Measurements from ENCODE around the gene EGFL7. TPM values are rescaled to one million over a fixed set of nuclear protein-coding genes. Genes with fewer than 3 reads are reported as not detected.

The EGFL7 gene
- total RNA-seq, 1 donor from 2014 or later = 6.0 TPM

DNA sequence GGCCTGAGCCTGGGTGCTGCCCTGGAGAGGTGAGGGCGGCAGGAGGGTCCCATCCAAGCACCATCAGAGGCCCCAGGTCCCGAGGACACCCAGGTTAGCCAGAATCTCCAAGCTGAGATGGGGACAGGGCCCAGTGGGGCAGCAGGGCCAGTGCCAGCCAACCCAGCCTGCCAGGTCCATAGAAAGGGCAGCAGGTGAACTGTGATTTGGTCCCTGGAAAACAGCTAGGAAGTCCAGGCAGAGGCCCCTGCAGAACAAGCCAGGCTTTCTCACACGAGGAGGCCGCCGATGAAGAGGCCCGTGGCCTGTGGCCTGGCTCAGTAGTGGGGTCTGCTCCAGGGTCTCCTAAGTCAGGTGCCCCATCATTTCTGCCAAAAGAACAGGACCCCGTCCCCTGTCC, 22.5 kb downstream of the EGFL7 start:
- no peak for DNase-seq (ENCODE audit: low read depth)

DNA sequence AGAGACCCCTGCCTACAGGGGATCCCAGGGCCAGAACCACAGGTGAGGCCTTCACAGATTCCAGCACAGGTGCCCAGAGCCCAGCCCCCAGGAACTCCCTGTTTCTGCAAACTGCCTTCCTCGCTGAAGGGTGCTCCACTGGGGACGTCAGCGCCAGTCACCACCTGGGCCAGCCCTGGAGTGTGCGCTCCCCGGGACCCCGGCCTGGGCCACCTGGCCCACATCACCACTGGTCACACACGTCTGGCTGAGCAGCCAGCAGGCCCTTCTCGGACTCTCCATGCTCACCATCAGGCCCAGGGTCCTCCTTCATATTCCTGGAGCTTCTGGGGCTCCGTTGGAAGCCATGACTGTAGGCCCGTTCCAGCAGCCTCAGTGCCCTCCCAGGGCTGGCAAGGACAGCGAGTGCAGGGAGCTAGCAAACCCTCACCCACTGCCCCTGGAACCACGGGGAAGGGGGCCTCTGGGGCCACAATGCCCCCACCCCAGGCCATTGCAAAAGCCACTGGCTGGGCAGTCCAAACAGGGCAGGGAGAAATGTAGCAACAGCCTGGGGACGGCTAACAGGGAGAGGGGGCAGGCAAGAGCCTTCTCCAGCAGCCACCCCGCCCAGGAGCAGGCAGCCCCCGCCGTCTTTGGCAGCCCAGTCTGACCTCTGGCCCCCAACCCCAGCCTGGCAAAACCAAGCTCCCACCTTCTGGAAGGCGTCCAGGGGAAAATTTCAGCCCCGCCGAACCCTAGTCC, 23.2 kb downstream of the EGFL7 start:
- DNase-seq (ENCODE audit: low read depth) = no peak

DNA sequence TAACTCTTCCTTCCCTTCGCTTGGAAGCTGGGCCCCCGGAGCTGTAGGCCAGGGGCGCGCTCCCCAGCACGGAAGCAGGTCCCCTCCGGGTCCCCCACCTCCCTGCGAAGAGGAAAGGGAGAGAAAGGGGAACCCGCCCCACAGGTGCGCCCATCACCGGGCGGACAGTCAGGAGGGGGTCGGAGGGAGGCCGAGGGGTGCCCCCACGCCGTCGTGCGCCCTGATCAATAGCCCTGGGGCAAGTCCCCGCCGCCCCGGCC, 23.7 kb downstream of the EGFL7 start:
- DNase-seq (ENCODE audit: low read depth) = no peak

DNA sequence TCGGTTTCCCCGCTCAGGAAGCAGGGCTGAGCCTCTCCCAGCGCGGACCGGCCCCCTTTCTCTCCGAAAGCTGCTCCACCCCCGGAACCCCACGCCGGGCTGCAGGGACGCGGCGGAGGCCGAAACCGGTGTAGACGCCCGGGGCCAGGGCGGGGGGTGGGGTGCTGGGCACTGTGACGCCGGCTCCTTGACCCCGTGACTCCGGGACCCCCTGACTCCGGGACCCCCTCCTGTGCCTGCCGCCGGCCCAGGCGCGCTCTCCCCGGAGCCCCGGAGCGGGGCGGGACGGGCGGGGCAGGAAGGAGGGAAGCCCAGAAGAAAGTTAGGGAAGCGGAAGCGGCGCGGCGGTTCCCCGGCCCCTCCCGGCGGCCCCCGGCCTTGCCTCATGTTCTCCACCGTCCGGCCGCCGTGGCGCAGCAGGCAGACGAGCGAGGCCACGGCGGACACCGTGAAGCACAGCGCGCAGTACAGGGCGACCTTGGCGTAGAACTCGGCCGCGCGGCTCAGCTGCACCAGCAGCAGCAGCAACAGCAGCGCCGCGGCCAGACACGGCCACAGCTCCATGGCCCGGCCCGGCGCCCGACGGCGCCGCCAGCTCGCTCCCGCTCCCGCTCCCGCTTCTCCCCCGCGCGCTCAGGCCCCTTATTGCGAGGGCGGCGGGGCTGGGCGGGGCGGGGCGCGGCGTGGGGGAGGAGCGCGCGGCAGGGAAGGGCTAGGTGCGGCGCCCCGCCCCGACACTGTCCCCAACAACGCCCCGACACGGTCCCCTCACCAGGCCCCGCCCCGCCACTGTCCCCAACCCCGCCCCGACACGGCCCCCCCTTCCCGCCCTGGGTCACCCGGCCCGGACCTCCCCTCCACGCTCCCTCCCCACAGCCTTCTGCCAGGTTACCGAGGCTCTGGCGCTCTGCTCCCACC, 24.3 kb downstream of the EGFL7 start, which contains the start of gene AGPAT2:
TSS of gene AGPAT2 (minus strand) at position 664 of the 918 bp plus-strand sequence. CDS start at position 564, 100 bp downstream.
- peak; percentile 56 for DNase-seq (ENCODE audit: low read depth)

DNA sequence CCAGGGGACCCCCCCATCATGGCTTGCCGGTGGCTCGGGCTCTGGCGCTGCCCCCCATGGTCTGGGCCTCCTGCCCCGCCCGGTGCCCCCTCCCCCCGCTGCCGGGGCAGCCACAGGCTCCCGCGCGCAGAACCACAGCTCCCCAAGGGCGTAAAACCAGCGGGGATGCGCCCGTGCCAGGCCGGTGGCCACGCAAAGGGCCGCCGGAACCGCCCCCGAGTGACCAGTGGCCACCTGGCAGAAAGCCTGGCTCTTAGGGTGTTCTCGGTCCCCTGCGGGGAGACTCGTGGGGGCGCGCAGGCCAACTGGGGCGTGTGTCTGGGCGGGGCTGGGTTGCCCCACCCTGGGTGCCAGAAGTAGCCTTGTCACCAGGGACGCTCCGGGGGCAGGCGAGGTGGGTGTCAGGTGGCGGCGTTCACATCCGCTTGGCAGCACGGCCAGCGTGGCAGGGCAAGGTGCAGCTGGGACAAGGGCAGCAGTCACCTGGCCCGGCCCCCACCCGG, 25.1 kb downstream of the EGFL7 start:
- DNase-seq (ENCODE audit: low read depth) = peak; percentile 34

DNA sequence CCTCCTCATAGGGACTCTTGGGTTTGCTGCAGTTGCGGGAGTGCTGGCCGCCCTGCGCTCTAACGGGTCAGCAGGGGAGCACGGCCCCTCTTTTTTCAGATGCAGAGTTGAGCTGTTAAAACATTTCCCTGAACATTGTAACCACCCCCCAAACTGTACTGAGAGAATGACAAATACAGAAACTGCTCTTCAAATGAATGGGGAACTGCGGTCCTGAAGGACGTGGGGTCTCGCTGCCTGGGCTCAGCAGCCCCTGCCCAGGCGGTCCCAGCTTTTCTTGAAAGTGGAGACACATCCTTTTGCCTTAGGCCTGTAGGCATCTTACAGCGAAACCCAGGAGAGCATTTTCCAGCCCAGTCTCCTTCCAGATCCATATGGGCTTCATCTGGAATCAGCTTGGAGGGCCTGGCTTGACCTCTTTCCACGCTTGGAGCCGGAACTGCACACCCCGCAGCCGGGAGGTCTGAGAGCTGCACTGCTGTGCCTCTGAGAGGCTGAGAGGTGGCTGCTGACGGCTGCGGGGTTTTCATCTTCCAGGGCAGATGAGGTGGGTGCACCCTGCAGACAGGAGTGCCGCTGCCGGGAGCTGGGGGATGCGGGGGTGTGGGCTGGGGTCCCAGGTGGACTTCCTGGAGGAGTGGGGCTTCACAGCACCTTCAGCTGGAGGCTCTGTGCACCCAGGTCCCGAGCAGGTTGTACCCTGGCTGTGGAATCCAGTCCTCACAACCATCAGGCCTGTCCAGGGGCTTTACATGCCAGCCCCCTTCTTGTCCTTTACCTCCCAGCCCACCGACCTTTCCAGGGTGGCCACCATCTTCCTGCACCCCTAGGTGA, 25.8 kb downstream of the EGFL7 start:
- no peak for DNase-seq (ENCODE audit: low read depth)

DNA sequence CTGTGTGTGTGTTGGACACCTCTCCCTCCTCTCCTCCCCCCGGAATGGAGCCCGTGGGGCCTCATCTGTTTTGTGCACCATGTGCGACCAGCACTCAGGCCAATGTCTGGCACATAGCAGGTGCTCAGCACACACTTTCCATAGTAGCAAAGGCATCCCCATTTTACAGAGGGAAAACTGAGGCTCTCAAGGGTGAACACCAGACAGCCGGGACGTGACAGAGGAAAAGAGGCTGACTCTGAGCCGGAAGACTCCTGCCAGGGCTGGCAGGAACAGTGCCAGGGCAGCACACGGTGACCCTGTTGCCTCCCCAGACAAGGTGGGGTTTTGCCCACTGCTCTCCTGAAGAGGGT, 26.4 kb downstream of the EGFL7 start:
- DNase-seq (ENCODE audit: low read depth) = no peak

DNA sequence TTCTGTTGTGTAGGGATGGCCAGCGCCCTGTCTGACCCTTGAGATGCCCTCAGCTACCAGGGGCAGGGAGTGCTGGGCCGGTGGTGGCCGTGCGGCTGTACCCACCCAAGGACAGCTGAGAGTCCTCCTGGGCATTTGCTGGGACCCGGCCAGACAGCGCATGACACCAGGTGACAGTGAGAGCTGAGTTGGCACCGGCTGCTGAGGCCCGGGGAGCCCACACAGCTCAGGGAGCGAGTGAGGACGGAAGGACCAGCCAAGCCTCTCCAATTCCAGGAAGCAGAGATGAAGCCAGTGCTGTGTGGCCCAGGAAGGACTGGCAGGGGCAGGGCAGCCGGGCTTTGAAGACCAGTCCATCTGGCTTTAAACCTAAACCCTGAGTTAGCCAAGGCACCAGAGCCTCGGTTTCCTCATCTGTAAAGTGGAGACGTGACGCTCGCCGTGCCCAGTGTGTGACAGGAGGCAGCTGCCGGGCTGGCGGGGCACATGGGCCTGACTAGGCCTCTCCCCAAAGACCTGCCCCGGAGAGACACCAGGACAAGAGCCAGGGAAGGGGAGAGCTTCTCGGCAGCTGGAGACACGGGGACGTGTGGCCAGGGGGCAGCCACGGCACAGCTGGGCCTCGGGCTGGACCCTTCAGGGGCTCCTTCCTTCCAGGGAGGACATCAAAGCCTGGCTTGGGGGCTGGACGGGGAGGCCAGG, 27.5 kb downstream of the EGFL7 start:
- DNase-seq (ENCODE audit: low read depth) = peak; percentile 91

DNA sequence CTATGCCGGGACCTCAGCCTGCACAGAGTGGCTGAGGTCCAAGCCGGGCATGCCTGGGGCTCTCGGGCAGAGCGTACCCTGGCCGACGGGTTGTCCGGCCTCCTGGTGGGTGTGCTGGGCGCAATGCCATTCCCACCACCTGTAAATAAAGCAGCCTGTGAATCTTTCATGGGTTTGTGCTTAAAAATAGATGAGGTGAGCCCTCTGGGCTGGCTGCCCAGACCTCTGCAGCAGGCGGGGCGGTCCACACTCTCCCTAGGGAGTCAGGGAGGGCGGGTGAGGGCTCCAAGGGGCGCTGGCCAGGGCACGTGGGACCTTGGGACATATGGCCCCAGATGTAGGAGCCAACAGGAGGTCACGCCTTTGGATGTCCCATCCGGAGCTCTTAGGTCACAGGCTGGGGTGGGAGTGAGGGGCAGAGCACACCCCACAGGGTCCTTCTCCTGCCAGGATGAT, 28.1 kb downstream of the EGFL7 start:
- peak; percentile 83 for DNase-seq (ENCODE audit: low read depth)

DNA sequence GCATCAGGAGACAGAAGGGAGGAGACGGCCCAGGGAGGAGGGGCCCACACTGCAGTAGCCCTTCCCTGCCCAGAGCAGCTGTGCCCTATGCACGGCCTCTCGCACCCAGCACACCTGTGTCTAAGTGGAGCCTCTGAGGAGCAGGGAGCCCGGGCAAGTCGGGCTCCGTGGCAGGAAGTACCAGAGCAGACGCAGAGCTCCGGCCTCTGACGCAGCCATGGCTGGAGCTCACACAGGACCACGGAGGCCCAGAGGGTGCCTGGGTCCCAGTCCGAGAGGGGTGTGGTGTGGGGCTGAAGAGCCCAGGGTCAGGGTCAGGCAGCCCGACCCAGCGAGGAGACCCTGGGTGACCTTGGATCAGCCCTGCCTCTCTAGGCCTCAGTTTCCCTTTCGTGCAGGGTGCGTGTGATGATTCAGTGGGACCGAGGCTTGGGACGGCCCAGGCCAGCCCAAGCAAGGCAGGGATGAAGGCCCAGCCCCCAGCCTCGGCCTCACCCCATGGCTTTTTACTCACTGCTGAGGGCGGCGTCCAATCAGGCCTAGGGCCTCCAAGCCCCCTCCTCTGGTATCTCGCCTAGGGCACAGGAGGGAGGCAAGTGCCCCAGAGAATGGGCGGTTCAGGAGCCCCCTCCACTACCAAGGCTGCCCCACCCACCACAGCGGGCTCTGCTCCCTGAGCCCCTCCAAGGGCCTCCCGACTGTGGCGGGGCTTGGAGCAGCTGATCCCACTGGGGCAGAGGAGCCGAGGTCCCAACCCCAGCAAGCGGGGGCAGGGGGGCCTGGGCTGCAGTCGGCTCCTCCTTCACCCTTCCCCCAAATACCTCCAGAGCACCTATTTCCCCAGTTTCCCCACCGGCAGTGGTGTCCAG, 28.8 kb downstream of the EGFL7 start:
- no peak for DNase-seq (ENCODE audit: low read depth)

DNA sequence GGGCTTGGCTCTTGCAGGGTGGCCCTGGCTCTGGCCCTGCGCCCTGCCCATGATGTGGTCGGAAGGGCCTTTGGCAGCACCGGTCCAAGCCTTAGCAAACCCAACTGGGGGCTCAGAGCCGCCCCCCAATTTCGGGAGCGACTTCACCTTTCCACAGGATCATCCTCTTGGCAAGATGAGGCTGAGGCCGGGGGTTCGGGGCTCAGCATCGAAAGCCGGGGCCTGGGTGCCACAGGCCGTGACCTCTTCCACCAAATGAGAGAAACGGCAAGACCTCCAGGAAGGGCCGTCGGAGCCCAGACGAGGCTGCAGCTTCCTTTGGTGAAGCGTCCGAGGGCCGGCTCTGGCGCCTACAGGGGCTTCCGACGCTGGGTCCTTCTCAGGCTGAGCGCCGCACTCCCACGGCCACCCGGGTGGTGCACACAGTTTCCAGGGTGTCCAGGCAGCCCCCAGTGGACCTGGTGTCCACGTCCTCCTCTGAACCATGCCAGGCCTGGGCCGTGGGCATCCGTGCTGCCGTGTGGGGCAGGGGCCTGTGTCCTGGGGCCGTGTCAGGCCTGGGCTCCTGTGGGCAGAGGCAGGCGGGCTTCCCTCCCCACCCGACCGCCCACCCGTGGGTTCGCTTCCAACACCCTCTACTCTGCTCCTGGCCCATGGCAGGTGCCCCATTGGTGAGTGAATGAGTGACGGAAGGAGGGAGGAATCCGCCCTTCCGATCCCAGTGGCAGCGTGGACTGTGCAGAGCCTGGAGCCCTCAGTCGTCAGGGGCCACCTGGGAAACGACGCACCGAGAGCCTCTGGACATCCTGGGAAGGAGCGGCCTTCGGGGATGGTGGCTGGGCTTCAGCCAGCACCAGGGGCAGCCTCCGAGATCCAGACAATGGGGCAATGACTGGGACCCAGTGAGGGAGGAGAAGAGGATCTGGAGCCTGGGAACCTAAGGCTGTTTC, 29.7 kb downstream of the EGFL7 start:
- no peak for DNase-seq (ENCODE audit: low read depth)

DNA sequence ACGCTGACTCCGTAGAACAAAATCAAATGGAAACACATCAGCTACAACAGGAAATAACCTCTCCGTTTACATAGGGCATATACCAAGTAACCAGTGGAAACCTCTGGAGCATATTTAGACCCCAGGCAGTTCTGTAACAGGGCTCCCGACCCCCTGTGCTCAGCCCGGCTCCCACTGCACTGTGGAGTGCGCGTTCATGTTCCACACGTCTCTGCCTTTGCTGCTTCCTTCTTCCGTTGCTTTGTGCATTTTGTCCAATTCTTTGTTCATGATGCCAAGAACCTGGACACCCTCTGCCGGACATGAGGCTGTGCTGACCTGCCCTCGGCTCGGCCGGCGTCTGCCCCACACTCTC, 30.4 kb downstream of the EGFL7 start:
- DNase-seq (ENCODE audit: low read depth) = no peak

DNA sequence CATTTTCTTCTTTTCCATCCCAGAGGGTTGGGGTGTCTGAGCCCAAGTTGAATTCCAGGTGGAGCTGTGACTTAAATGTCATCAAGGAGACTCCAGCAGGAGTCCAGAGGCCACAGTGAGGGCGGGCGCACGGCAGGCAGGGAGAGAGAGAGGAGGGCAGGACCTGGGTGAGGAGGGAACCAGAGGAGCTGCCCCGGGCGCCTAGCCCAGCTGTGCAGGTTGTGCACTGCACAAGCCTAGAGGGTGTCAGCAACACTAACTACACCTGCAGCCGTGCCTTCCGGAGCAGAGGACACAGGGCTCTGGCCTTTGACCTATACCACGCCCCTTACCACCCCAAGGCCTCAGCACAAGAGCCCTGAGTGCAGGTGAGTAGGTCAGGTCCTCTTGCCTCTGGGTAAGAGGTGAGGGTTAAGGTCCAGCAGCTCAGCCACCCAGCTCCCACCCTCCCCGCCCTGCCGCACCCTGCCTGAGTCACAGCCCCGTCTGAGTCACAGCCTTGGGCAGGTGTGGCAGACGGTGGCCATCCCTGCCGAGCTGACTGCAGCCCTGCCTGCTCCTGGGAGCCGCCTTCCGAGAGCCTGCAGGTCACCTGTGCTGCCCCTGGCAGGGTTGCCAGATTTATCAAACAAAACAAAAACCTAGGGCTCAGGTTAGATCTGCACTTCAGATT, 30.9 kb downstream of the EGFL7 start:
- DNase-seq (ENCODE audit: low read depth) = peak; percentile 55

DNA sequence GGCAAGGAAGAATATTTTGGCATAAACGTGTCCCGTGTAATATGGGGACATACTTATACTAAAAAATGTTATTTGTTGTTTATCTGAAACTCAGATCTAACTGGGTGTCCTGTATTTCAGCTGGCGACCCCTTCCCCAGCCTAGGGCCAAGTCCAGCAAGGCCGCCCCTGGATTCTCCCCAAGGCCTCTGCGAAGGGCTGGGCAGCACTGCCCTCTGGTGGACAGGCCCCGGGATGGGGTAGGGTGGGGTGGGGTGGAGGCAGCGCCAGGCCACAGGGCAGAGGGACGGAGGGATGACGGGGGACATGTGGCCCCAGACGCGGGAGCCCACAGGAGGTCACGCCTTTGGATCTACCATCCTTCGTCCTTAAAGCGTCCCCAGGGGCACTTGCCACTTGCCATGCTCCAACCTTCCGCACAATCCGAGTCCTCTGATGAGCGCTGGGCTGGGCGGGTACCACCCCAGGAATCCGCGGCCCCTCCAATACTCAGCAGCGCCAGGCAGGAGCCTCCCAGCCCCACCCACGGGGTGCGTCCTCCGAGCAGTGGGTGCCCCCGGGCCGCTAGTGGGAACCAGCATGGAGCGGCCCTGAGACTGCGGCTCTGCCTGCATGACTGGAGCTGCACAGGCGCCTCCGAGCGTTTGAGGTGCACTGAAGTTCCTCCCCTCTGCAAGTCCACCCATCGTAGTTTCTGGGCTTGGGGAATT, 31.6 kb downstream of the EGFL7 start:
- peak; percentile 70 for DNase-seq (ENCODE audit: low read depth)

DNA sequence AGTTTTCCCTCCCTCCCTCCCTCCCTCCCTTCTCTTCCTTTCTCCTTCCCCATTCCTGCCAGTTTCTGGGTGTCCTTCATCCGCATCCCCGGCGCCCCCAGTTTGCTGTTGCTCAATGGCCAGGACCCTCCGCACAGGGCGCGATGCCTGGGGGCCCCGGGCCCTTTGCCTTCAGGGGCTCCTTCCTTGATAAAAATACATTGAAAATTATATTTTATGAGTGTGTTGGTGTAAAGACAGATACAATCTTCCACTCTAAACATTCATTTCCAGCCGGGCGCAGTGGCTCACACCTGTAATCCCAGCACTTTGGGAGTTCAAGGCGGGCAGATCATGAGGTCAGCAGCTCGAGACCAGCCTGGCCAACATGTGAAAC, 32.1 kb downstream of the EGFL7 start:
- DNase-seq (ENCODE audit: low read depth) = no peak

DNA sequence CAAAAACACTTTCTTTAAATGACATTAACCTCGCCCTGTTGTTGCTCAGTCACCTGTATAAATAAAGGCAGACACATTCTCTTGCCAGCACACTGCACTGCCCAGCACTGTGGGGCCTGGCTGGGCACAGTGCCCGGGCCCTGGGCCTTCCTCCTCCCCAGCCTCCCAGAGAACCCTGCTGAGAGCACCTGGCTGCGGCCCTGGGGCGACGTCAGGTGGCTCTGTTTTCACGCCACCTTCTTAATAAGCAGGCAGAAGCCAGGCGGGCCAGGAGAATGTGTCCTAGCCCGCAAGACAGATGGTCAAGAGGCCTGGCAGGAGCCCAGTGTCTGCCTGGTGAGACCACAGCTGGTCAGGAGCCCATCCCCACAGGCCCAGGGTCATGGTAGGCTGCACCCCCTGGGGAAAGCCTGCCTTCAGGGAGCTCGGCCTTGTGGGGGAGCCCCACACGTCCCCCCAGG, 32.7 kb downstream of the EGFL7 start:
- peak; percentile 96 for DNase-seq (ENCODE audit: low read depth)

DNA sequence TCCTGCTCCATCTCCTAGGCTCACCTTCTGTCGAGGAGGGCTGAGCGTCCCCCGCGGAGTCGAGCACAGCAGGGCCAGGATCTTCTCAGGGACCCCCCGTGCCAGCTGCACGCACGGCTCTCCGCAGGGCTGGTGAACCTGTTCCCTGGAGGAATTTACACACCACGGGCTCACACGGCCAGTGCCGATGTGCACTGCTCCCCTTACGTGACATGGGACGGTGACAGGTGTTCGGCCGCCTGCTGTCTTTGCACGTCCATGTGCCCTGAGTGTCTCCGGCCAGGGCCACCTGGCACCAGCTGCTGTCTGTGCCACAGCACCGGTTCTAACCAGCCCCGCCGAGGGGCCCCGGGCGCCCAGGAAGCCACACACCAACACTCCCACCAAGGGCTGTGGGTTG, 33.2 kb downstream of the EGFL7 start:
- peak; percentile 90 for DNase-seq (ENCODE audit: low read depth)

DNA sequence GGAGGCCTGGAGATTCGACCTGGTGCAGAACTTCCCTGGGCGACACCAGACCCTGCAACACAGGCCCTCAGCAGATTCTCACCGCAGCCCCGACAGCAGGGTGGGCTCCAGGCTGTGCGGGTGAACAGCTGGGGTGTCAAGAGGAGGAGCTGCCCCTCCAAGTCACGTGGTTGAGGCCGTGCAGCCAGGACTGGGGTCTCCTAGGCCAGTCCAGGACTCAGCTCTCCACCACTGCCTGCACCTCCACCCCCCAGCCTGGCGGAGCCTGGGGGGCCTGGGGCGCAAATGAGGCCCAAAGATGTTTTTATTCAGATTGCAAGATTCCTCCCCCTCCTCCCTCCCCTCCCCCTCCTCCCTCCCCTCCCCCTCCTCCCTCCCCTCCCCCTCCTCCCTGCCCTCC, 33.8 kb downstream of the EGFL7 start:
- DNase-seq (ENCODE audit: low read depth) = no peak

Data from myocyte (in vitro differentiated cells).